H1 (cell line): ENCODE data around the gene HMCN1. TPM values are rescaled to one million over a fixed set of nuclear protein-coding genes. Genes with fewer than 3 reads are reported as not detected.

Experiments used
- CTCF ChIA-PET: fragments of 300-600 bp; sonication (Branson Sonifier 250); formaldehyde crosslinking; loops from one replicate; lab custom pipeline; 2021; ENCODE audit not compliant: partially characterized antibody; lab: Charles Lee
- POLR2A ChIA-PET: fragments of 300-600 bp; sonication (Branson Sonifier 250); formaldehyde crosslinking; loops from one replicate; lab custom pipeline; 2021; ENCODE audit warnings: inconsistent platforms; ENCODE audit not compliant: partially characterized antibody; lab: Charles Lee
- DNase-seq, 2 experiments: peaks; one replicate each; pipeline versions ENCODE4 v3.0.0 to v3.0.0-alpha.2; 2010 to 2022; ENCODE audit warnings: low spot score in 2 of 2, low read depth in 1 of 2, mixed read lengths in 1 of 2
- FAIRE-seq: peaks from 2 replicates; lab custom pipeline; 2011; peaks lifted over from hg19 to GRCh38; lab: Jason Lieb, UNC
- H2AFZ ChIP-seq: 2 replicates; pipeline ENCODE4 v1.8.1; 2012; ENCODE audit warnings: low read length, inconsistent platforms
- H2AK5ac ChIP-seq: 2 replicates; pipeline ENCODE4 v1.6.1; 2013; ENCODE audit warnings: low read depth, low read length
- H2BK120ac ChIP-seq: replicated peaks from 2 replicates; pipeline ENCODE3; 2013; ENCODE audit warnings: low read depth, low read length, inconsistent platforms
- H2BK12ac ChIP-seq: 2 replicates; pipeline ENCODE4 v1.6.1; 2013; ENCODE audit warnings: low read depth, low read length
- H2BK15ac ChIP-seq: 2 replicates; pipeline ENCODE4 v1.6.1; 2013; ENCODE audit warnings: low read length
- H2BK20ac ChIP-seq: 2 replicates; pipeline ENCODE4 v1.6.1; 2013; ENCODE audit warnings: low read length
- H2BK5ac ChIP-seq: 2 replicates; pipeline ENCODE4 v1.6.1; 2013; ENCODE audit warnings: low read depth, low read length
- H3K14ac ChIP-seq: 2 replicates; pipeline ENCODE4 v1.6.1; 2013; ENCODE audit warnings: inconsistent platforms; ENCODE audit not compliant: insufficient read length
- H3K18ac ChIP-seq: 2 replicates; pipeline ENCODE4 v1.6.1; 2013; ENCODE audit warnings: low read length; ENCODE audit errors: extremely low read depth
- H3K23ac ChIP-seq: 2 replicates; pipeline ENCODE4 v1.6.1; 2013; ENCODE audit warnings: inconsistent platforms; ENCODE audit not compliant: insufficient read length
- H3K23me2 ChIP-seq: 2 replicates; pipeline ENCODE4 v1.6.1; 2013; ENCODE audit warnings: low read depth, low read length
- H3K27ac ChIP-seq: 2 replicates; pipeline ENCODE4 v1.6.1; 2011; ENCODE audit warnings: low read depth, low read length, inconsistent platforms
- H3K27me3 ChIP-seq, 4 experiments: replicated peaks in 1 of 4; 1 replicate in 1 of 4; 2 replicates in 3 of 4; pipeline versions ENCODE4 v1.6.1 to v1.8.1; 2011 to 2013; ENCODE audit warnings: low read length in 3 of 4, mild to moderate bottlenecking in 3 of 4, inconsistent platforms in 2 of 4, mixed read lengths in 2 of 4, moderate library complexity in 1 of 4; ENCODE audit not compliant: control insufficient read depth in 3 of 4, insufficient read depth in 3 of 4; ENCODE audit errors: extremely low read depth in 1 of 4
- H3K36me3 ChIP-seq, 4 experiments: 2 replicates each; pipeline versions ENCODE4 v1.6.1 to v1.8.1; 2011 to 2013; ENCODE audit warnings: mild to moderate bottlenecking in 4 of 4, low read length in 3 of 4, moderate library complexity in 2 of 4, control low read depth in 1 of 4, inconsistent platforms in 1 of 4; ENCODE audit not compliant: insufficient read depth in 4 of 4, control insufficient read depth in 2 of 4
- H3K4ac ChIP-seq: replicated peaks from 2 replicates; pipeline ENCODE3; 2013; ENCODE audit warnings: low read length, low read depth, mixed read lengths, inconsistent platforms; ENCODE audit not compliant: insufficient read length
- H3K4me1 ChIP-seq, 4 experiments: replicated peaks in 1 of 4; 1 replicate in 1 of 4; 2 replicates in 3 of 4; pipeline versions ENCODE4 v1.6.1 to v1.8.1; 2011 to 2013; ENCODE audit warnings: low read length in 3 of 4, inconsistent platforms in 2 of 4, mixed read lengths in 1 of 4; ENCODE audit not compliant: insufficient read depth in 4 of 4, control insufficient read depth in 3 of 4
- H3K4me2 ChIP-seq, 2 experiments: 2 replicates each; pipeline versions ENCODE4 v1.6.1 to v1.8.1; 2011 to 2013; ENCODE audit warnings: low read depth in 2 of 2, low read length in 2 of 2, control low read depth in 1 of 2, inconsistent platforms in 1 of 2, mild to moderate bottlenecking in 1 of 2; ENCODE audit not compliant: insufficient read depth in 1 of 2
- H3K4me3 ChIP-seq, 4 experiments: fragments of 200-600, 300-600 bp in 1 of 4; sonication (generic), shearing (Covaris generic), sonication (Bioruptor Twin) in 1 of 4; 2 replicates each; pipeline versions ENCODE4 v1.5.1 to v1.8.1; 2011 to 2016; ENCODE audit warnings: low read length in 4 of 4, low read depth in 3 of 4, control low read depth in 2 of 4, inconsistent platforms in 2 of 4, mild to moderate bottlenecking in 2 of 4, mixed read lengths in 1 of 4, moderate library complexity in 1 of 4; ENCODE audit not compliant: insufficient read depth in 2 of 4; ENCODE audit errors: extremely low read depth in 1 of 4
- H3K56ac ChIP-seq: replicated peaks from 2 replicates; pipeline ENCODE3; 2013; ENCODE audit warnings: low read depth, mild to moderate bottlenecking, mixed read lengths, low read length, inconsistent platforms; ENCODE audit not compliant: insufficient read length
- H3K79me1 ChIP-seq: 2 replicates; pipeline ENCODE4 v1.6.1; 2013; ENCODE audit warnings: low read depth, low read length, control low read depth
- H3K79me2 ChIP-seq, 2 experiments: 2 replicates each; pipeline versions ENCODE4 v1.6.1 to v1.8.1; 2012 to 2013; ENCODE audit warnings: low read length in 2 of 2, mild to moderate bottlenecking in 2 of 2, inconsistent platforms in 1 of 2; ENCODE audit not compliant: insufficient read depth in 2 of 2, control insufficient read depth in 1 of 2
- H3K9ac ChIP-seq, 4 experiments: replicated peaks in 1 of 4; 1 replicate in 1 of 4; 2 replicates in 3 of 4; pipeline versions ENCODE4 v1.6.1 to v1.8.1; 2011 to 2013; ENCODE audit warnings: low read depth in 3 of 4, low read length in 3 of 4, control low read depth in 2 of 4, mild to moderate bottlenecking in 2 of 4, moderate library complexity in 2 of 4, inconsistent platforms in 1 of 4; ENCODE audit errors: extremely low read depth in 1 of 4
- H3K9me3 ChIP-seq, 2 experiments: 2 replicates each; pipeline versions ENCODE4 v1.6.1 to v1.8.1; 2012 to 2013; ENCODE audit warnings: mild to moderate bottlenecking in 2 of 2, moderate library complexity in 2 of 2, control low read depth in 1 of 2, inconsistent platforms in 1 of 2, low read depth in 1 of 2, low read length in 1 of 2, mixed read lengths in 1 of 2; ENCODE audit not compliant: insufficient read depth in 2 of 2
- H4K20me1 ChIP-seq, 2 experiments: replicated peaks in 1 of 2; 2 replicates each; pipeline versions ENCODE3 to v1.8.1; 2011 to 2013; ENCODE audit warnings: inconsistent platforms in 2 of 2, low read length in 2 of 2, mild to moderate bottlenecking in 1 of 2; ENCODE audit not compliant: insufficient read depth in 2 of 2, control insufficient read depth in 1 of 2
- H4K5ac ChIP-seq: 2 replicates; pipeline ENCODE4 v1.6.1; 2013; ENCODE audit warnings: low read length, low read depth, mixed read lengths, inconsistent platforms; ENCODE audit not compliant: insufficient read length
- H4K8ac ChIP-seq: 2 replicates; pipeline ENCODE4 v1.8.0; 2013; ENCODE audit warnings: mild to moderate bottlenecking, moderate library complexity, low read length, inconsistent platforms; ENCODE audit not compliant: insufficient read depth; ENCODE audit errors: extremely low read depth
- H4K91ac ChIP-seq: replicated peaks from 2 replicates; pipeline ENCODE3; 2013; ENCODE audit warnings: low read length, mixed read lengths, inconsistent platforms; ENCODE audit not compliant: insufficient read length
- BCL11A ChIP-seq, 2 experiments: IDR thresholded peaks; one replicate each; pipeline ENCODE4 v1.6.1; 2011; ENCODE audit warnings: low read depth in 2 of 2, low read length in 2 of 2, mild to moderate bottlenecking in 2 of 2
- EP300 ChIP-seq, 2 experiments: IDR thresholded peaks; 1 replicate in 1 of 2; 2 replicates in 1 of 2; pipeline ENCODE4 v1.6.1; 2011 to 2012; ENCODE audit warnings: low read depth in 2 of 2, low read length in 2 of 2, mild to moderate bottlenecking in 2 of 2, borderline replicate concordance in 1 of 2, inconsistent platforms in 1 of 2, moderate library complexity in 1 of 2
- FOSL1 ChIP-seq: IDR thresholded peaks from 2 replicates; pipeline ENCODE4 v1.6.1; 2011; ENCODE audit warnings: mild to moderate bottlenecking, low read depth, low read length, moderate library complexity; ENCODE audit not compliant: insufficient read depth
- JUND ChIP-seq: IDR thresholded peaks from 2 replicates; pipeline ENCODE4 v1.6.1; 2011; ENCODE audit warnings: mild to moderate bottlenecking, improper control_type of control experiment, low read length
- NANOG ChIP-seq: IDR thresholded peaks from 2 replicates; pipeline ENCODE4 v1.6.1; 2011; ENCODE audit warnings: low read length, low read depth, mild to moderate bottlenecking, inconsistent platforms; ENCODE audit not compliant: insufficient read depth, poor library complexity, severe bottlenecking
- SP4 ChIP-seq: IDR thresholded peaks from 2 replicates; pipeline ENCODE4 v1.6.1; 2012; ENCODE audit warnings: low read length, inconsistent platforms
- SRF ChIP-seq: IDR thresholded peaks from 2 replicates; pipeline ENCODE4 v1.6.1; 2011; ENCODE audit warnings: mild to moderate bottlenecking, low read depth, low read length, moderate library complexity
- TCF12 ChIP-seq: IDR thresholded peaks from 2 replicates; pipeline ENCODE4 v1.6.1; 2011; ENCODE audit warnings: low read depth, mild to moderate bottlenecking, low read length
- WGBS, 2 experiments: shearing (Covaris generic) in 1 of 2; methylation state at CpG; one replicate each; pipeline versions ENCODE4 v1.1.6 to v1.1.7; 2013 to 2015; ENCODE audit warnings: low lambda C conversion rate in 2 of 2, mixed read lengths in 2 of 2, inconsistent platforms in 1 of 2, low coverage in 1 of 2, missing lambda C conversion rate in 1 of 2; ENCODE audit not compliant: insufficient replicate concordance in 2 of 2, insufficient coverage in 1 of 2, insufficient read length in 1 of 2; ENCODE audit errors: extremely low coverage in 1 of 2, missing lambda C conversion rate in 1 of 2; 5-methylcytosine and 5-hydroxymethylcytosine counted together
- polyA plus RNA-seq, 7 experiments: library from polyadenylated mRNA; depleted of rRNA in 3 of 7; stranded (reverse) in 5 of 7; unstranded in 2 of 7; fragments of >200 nt in 5 of 7; fragments of 200-250 nt in 2 of 7; gene quantifications; 1 replicate in 5 of 7; 2 replicates in 1 of 7; 4 replicates in 1 of 7; pipeline versions ENCODE4 v1.2.1 to v1.2.3, GENCODE V29; 2011 to 2013; ENCODE audit warnings: missing spikeins in 2 of 7, mixed read lengths in 2 of 7
- total RNA-seq: library from RNA; stranded (reverse); fragmentation: NEBNext Ultra II Directional; extraction: Animal tissue kit (Norgen Biotek cat#: 25700); gene quantifications from 2 replicates; pipeline ENCODE4 v1.2.1, GENCODE V29; 2021
- TF ChIP-seq, protein P1 (sequence below), 3 experiments: IDR thresholded peaks; 1 replicate in 2 of 3; 2 replicates in 1 of 3; pipeline versions ENCODE4 v1.5.1 to v1.6.1; 2011; ENCODE audit warnings: low read length in 3 of 3, mild to moderate bottlenecking in 3 of 3, inconsistent platforms in 2 of 3, low read depth in 1 of 3, moderate library complexity in 1 of 3; ENCODE audit not compliant: insufficient read depth in 1 of 3; ENCODE audit errors: control extremely low read depth in 1 of 3
- TF ChIP-seq, protein P2 (sequence below): IDR thresholded peaks from 2 replicates; pipeline ENCODE4 v1.6.1; 2012; ENCODE audit warnings: low read length, inconsistent platforms

Gene HMCN1
- total and polyA plus RNA-seq, 2 of the 8 experiments (the other 6 are each of a cell fraction or from before 2014, with no cell fraction given), result 13.8 to 14.6 TPM

DNA sequence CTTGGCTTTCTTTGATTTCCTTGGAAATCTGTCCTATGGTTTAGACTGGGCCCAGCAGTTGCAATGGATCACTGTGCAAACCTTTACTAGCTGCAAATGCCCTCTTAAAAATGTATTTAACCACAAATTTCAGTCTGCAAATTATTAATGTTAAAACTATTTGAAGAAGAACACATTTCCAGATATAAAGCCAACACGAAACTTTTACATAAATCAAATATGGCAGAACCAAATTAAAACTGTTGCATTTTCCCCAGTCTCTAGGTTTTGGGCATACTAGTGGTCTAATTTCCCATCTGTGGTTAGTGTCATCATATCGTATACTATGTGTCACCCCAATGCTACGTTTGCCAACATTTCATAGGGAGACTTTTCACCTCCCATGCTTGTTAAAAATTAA, 52.3 kb downstream of the HMCN1 start:
- POLR2A ChIA-PET, result no interaction called here
- 90% methylated on average over 3 of the region's 3 CpGs; no CpG with 5 or more reads in 1 of the 2 experiments for WGBS, 2 experiments
- H4K8ac ChIP-seq, result no peak overlapping the region
- no peak overlapping the region for H3K4ac ChIP-seq
- FAIRE-seq (no peak), DNase-seq (no peak)
- peaks cover 6 to 7% of the 10 kb centered on the region in 2 experiments; a peak in 2 of 4 replicates for H3K9me3 ChIP-seq
- H3K9ac ChIP-seq, result no peak overlapping the region
- H3K4me3 ChIP-seq, result no peak overlapping the region
- no peaks in the 10 kb centered on the region for H3K36me3 ChIP-seq
- H2BK20ac ChIP-seq, result no peak overlapping the region
- no peaks in the 10 kb centered on the region for H3K27me3 ChIP-seq
- H2AK5ac ChIP-seq, result no peak overlapping the region
- H3K23me2 ChIP-seq, result no peaks in the 10 kb centered on the region; the same call in 1 of the 2 replicates
- CTCF ChIA-PET, result interaction anchor here (0.7 to 2.2 kb wide), 4 partner anchors 13 to 94 kb away, joined by 3 to 7 read pairs (median 4); no protein-coding TSS in a partner anchor
- no peak overlapping the region for H2BK5ac ChIP-seq
- no peak overlapping the region for H3K4me2 ChIP-seq
- no peak overlapping the region for H2BK12ac ChIP-seq
- H3K4me1 ChIP-seq, result no peaks in the 10 kb centered on the region
- no peaks in the 10 kb centered on the region for H3K79me2 ChIP-seq
- no peaks in the 10 kb centered on the region for H4K20me1 ChIP-seq
- H3K56ac ChIP-seq, result no peak overlapping the region
- H2AFZ ChIP-seq, result no peak overlapping the region
- H2BK120ac ChIP-seq, result no peak overlapping the region
- H2BK15ac ChIP-seq, result no peak overlapping the region
- no peak overlapping the region for H3K23ac ChIP-seq
- no peak overlapping the region for H3K27ac ChIP-seq
- no peaks in the 10 kb centered on the region for H3K79me1 ChIP-seq
- no peak overlapping the region for H4K5ac ChIP-seq
- H4K91ac ChIP-seq, result no peak overlapping the region
- H3K18ac ChIP-seq, result no peak overlapping the region
- H3K14ac ChIP-seq, result no peak overlapping the region
- TF ChIP-seq JUND, result no peak
- TF ChIP-seq, protein P1, sequence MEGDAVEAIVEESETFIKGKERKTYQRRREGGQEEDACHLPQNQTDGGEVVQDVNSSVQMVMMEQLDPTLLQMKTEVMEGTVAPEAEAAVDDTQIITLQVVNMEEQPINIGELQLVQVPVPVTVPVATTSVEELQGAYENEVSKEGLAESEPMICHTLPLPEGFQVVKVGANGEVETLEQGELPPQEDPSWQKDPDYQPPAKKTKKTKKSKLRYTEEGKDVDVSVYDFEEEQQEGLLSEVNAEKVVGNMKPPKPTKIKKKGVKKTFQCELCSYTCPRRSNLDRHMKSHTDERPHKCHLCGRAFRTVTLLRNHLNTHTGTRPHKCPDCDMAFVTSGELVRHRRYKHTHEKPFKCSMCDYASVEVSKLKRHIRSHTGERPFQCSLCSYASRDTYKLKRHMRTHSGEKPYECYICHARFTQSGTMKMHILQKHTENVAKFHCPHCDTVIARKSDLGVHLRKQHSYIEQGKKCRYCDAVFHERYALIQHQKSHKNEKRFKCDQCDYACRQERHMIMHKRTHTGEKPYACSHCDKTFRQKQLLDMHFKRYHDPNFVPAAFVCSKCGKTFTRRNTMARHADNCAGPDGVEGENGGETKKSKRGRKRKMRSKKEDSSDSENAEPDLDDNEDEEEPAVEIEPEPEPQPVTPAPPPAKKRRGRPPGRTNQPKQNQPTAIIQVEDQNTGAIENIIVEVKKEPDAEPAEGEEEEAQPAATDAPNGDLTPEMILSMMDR (IDR thresholded peaks at IDR 0.05; ENCODE audit: control extremely low read depth in 1 of 3, insufficient read depth in 1 of 3, low read depth in 1 of 3, low read length in 3 of 3), result no peak
- TF ChIP-seq, protein P2, sequence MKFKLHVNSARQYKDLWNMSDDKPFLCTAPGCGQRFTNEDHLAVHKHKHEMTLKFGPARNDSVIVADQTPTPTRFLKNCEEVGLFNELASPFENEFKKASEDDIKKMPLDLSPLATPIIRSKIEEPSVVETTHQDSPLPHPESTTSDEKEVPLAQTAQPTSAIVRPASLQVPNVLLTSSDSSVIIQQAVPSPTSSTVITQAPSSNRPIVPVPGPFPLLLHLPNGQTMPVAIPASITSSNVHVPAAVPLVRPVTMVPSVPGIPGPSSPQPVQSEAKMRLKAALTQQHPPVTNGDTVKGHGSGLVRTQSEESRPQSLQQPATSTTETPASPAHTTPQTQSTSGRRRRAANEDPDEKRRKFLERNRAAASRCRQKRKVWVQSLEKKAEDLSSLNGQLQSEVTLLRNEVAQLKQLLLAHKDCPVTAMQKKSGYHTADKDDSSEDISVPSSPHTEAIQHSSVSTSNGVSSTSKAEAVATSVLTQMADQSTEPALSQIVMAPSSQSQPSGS, result no peak
- no peak for TF ChIP-seq NANOG
- TF ChIP-seq TCF12, result no peak
- no peak for TF ChIP-seq SRF
- TF ChIP-seq SP4, result no peak
- no peak for TF ChIP-seq EP300 (IDR thresholded peaks at IDR 0.05; ENCODE audit: borderline replicate concordance in 1 of 2, low read depth in 2 of 2, low read length in 2 of 2)
- TF ChIP-seq BCL11A (IDR thresholded peaks at IDR 0.05; ENCODE audit: low read depth in 2 of 2, low read length in 2 of 2), result no peak
- TF ChIP-seq FOSL1, result no peak
